ENCODE data around the gene MUC6.

The MUC6 gene

GRCh38 chr11:1072116-1072820 lies 35.8 kb upstream of the MUC6 start:
- no peak for DNase-seq (ENCODE audit: low read depth in 1 of 2, low spot score in 1 of 2)

- no peak for DNase-seq (ENCODE audit: low read depth in 1 of 2, low spot score in 1 of 2)
These were observed 35.1 kb upstream of the MUC6 start for GRCh38 chr11:1071571-1072115.

GRCh38 chr11:1070594-1071462 lies 34.3 kb upstream of the MUC6 start:
- no peak for DNase-seq (ENCODE audit: low read depth in 1 of 2, low spot score in 1 of 2)

GRCh38 chr11:1069740-1070139 lies 33.2 kb upstream of the MUC6 start:
- DNase-seq (ENCODE audit: low read depth in 1 of 2, low spot score in 1 of 2): no peak

- DNase-seq (ENCODE audit: low read depth in 1 of 2, low spot score in 1 of 2): no peak
These were observed 31.4 kb upstream of the MUC6 start for GRCh38 chr11:1067812-1068496.

- DNase-seq (ENCODE audit: low read depth in 1 of 2, low spot score in 1 of 2): no peak
These were observed 27.6 kb upstream of the MUC6 start for GRCh38 chr11:1064167-1064566.

- no peak for DNase-seq (ENCODE audit: low read depth in 1 of 2, low spot score in 1 of 2)
These were observed 25.7 kb upstream of the MUC6 start for GRCh38 chr11:1062075-1062820.

GRCh38 chr11:1060852-1061616 lies 24.5 kb upstream of the MUC6 start:
- DNase-seq (ENCODE audit: low read depth in 1 of 2, low spot score in 1 of 2): no peak

- no peak for DNase-seq (ENCODE audit: low read depth in 1 of 2, low spot score in 1 of 2)
These were observed 23.9 kb upstream of the MUC6 start for GRCh38 chr11:1060410-1060809.

- no peak for DNase-seq (ENCODE audit: low read depth in 1 of 2, low spot score in 1 of 2)
These were observed 23.2 kb upstream of the MUC6 start for GRCh38 chr11:1059759-1060158.

GRCh38 chr11:1057806-1058205 lies 21.3 kb upstream of the MUC6 start:
- no peak for DNase-seq (ENCODE audit: low read depth in 1 of 2, low spot score in 1 of 2)

GRCh38 chr11:1055990-1056771 lies 19.7 kb upstream of the MUC6 start:
- no peak for DNase-seq (ENCODE audit: low read depth in 1 of 2, low spot score in 1 of 2)

GRCh38 chr11:1055109-1055703 lies 18.7 kb upstream of the MUC6 start:
- DNase-seq (ENCODE audit: low read depth in 1 of 2, low spot score in 1 of 2): no peak

GRCh38 chr11:1054143-1055108 lies 17.9 kb upstream of the MUC6 start:
- DNase-seq (ENCODE audit: low read depth in 1 of 2, low spot score in 1 of 2): no peak

GRCh38 chr11:1053121-1053901 lies 16.8 kb upstream of the MUC6 start:
- no peak for DNase-seq (ENCODE audit: low read depth in 1 of 2, low spot score in 1 of 2)

- DNase-seq (ENCODE audit: low read depth in 1 of 2, low spot score in 1 of 2): no peak
These were observed 15.9 kb upstream of the MUC6 start for GRCh38 chr11:1052133-1053011.

Measured in stimulated activated CD4-positive, alpha-beta T cell treated with anti-CD3 and anti-CD28 coated beads, Interleukin-15, amount 100 ng/mL, for 1 hour (primary cell).